RWPE2 (cell line): ENCODE measurements around the gene PVR.

ENCODE experiments used
- ATAC-seq: fragments of 200-7000 bp; cut with Tn5 transposase; 3 replicates; pipeline ENCODE4 v1.9.1; 2021; ENCODE audit warnings: low read depth
- DNase-seq: peaks from one replicate; pipeline ENCODE4 v3.0.0-alpha.2; 2020; ENCODE audit warnings: low spot score
- H3K27ac ChIP-seq: fragments of 450-650 bp; 2 replicates; pipeline ENCODE4 v1.5.1; 2017; ENCODE audit warnings: mild to moderate bottlenecking; ENCODE audit not compliant: poor library complexity, severe bottlenecking
- H3K27me3 ChIP-seq: fragments of 250-450 bp; sonication (Bioruptor Pico); 2 replicates; pipeline ENCODE4 v1.5.1; 2021; ENCODE audit warnings: mild to moderate bottlenecking, moderate library complexity; ENCODE audit not compliant: insufficient read depth, poor library complexity, severe bottlenecking
- H3K36me3 ChIP-seq: fragments of 250-450 bp; sonication (Bioruptor Pico); 2 replicates; pipeline ENCODE4 v1.5.1; 2020; ENCODE audit warnings: low read depth, mild to moderate bottlenecking, moderate library complexity
- H3K4me1 ChIP-seq: fragments of 250-450 bp; sonication (Bioruptor Pico); 2 replicates; pipeline ENCODE4 v1.5.1; 2021; ENCODE audit warnings: mild to moderate bottlenecking, moderate library complexity; ENCODE audit not compliant: insufficient read depth, poor library complexity, severe bottlenecking
- H3K4me3 ChIP-seq: fragments of 250-450 bp; sonication (Bioruptor Pico); 2 replicates; pipeline ENCODE4 v1.5.1; 2021; ENCODE audit warnings: mild to moderate bottlenecking, moderate library complexity; ENCODE audit not compliant: severe bottlenecking
- H3K9me3 ChIP-seq: fragments of 250-450 bp; sonication (Bioruptor Pico); 2 replicates; pipeline ENCODE4 v1.5.1; 2021; ENCODE audit warnings: mild to moderate bottlenecking, moderate library complexity; ENCODE audit not compliant: severe bottlenecking
- TF ChIP-seq, protein P1 (sequence below): fragments of 450-650 bp; IDR thresholded peaks from one replicate; pipeline ENCODE4 v1.5.1; 2017; ENCODE audit warnings: mild to moderate bottlenecking, moderate library complexity; ENCODE audit not compliant: poor library complexity, severe bottlenecking

The PVR gene

DNA sequence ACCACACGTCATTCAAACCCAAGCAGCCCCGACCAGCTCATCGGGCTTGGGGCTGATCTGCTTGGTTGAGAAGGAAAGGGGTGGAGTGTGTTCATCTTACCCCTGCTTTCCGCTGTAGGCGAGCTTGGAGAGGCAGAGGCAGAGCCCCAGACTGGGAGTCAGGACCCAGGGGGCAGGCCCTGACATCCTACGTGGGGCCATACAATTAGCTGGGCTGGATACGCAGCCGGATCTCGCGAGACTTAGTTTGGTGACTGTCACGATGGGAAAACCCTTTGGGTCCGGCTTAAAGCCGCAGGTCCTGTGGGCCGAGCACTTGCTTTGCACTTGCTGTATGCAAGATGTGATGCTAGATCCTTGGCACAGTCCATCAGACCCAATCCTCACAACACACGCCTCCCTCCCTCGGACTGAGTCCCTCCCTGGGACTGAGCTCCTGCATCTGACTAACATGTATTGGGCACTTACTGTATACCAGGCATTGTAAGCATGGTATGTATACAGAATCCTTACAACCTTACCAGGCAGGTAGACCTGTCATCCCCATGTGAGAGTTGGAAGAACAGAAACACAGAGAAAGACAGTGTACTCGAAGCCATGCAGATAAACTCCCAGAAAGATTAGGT is 59.0 kb downstream of the PVR start:
- ATAC-seq (no peak), DNase-seq (no peak)
- no peaks in the 10 kb centered on the region for H3K36me3 ChIP-seq
- no peaks in the 10 kb centered on the region for H3K9me3 ChIP-seq
- TF ChIP-seq, protein P1, sequence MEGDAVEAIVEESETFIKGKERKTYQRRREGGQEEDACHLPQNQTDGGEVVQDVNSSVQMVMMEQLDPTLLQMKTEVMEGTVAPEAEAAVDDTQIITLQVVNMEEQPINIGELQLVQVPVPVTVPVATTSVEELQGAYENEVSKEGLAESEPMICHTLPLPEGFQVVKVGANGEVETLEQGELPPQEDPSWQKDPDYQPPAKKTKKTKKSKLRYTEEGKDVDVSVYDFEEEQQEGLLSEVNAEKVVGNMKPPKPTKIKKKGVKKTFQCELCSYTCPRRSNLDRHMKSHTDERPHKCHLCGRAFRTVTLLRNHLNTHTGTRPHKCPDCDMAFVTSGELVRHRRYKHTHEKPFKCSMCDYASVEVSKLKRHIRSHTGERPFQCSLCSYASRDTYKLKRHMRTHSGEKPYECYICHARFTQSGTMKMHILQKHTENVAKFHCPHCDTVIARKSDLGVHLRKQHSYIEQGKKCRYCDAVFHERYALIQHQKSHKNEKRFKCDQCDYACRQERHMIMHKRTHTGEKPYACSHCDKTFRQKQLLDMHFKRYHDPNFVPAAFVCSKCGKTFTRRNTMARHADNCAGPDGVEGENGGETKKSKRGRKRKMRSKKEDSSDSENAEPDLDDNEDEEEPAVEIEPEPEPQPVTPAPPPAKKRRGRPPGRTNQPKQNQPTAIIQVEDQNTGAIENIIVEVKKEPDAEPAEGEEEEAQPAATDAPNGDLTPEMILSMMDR: no peak
- no peaks in the 10 kb centered on the region for H3K27me3 ChIP-seq
- no peaks in the 10 kb centered on the region for H3K4me1 ChIP-seq
- H3K4me3 ChIP-seq: no peak overlapping the region
- H3K27ac ChIP-seq: no peak overlapping the region

DNA sequence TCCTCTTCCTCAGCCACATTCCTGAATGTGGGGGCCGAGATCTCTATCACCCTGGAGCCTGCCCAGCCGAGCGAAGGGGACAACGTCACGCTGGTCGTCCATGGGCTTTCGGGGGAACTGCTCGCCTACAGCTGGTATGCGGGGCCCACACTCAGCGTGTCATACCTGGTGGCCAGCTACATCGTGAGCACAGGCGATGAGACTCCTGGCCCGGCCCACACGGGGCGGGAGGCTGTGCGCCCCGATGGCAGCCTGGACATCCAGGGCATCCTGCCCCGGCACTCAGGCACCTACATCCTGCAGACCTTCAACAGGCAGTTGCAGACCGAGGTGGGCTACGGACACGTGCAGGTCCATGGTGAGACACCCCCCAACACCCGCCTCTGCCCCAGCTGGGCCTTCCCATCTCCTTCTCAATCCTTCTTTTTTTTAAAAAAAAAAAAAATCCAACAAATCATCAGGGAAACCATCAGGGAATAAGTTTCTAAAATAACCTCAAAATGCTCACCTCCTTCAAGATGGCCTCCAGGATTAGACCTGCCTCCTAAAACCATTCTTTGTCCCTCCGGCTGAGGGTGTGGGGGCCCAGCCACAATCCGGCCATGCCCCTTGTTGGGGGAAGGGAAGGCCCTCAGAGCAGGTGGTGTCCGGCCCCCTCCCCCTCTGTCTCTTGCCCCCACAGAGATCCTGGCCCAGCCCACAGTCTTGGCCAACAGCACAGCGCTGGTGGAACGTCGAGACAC is 59.8 kb downstream of the PVR start:
- Histone ChIP-seq H3K4me1 (no peaks in the 10 kb centered on the region), H3K27me3 (no peaks in the 10 kb centered on the region), H3K27ac (no peak overlapping the region), H3K4me3 (no peak overlapping the region), H3K9me3 (no peaks in the 10 kb centered on the region), H3K36me3 (no peaks in the 10 kb centered on the region)
- TF ChIP-seq, protein P1: no peak
- ATAC-seq (no peak), DNase-seq (no peak)

DNA sequence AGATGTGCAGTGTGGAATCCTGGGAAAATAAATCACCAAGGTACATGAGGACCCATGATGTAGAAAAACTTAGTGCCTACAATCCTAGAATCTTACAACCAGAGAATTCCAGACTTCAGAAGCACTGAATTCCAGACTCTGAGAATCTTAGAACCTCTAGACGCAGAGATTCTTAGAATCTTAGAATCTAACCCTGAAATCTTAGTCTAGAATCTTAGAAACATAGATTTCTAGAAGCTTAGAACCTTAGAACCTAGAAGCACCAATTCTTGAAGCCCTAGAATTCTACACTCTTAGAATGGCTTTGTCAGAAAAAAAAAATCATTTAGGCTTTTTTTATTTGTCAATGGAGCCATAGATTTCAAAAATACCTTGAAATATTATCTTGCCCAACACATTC is 61.3 kb downstream of the PVR start:
- no peaks in the 10 kb centered on the region for H3K27me3 ChIP-seq
- H3K27ac ChIP-seq: no peak overlapping the region
- no peaks in the 10 kb centered on the region for H3K4me1 ChIP-seq
- no peaks in the 10 kb centered on the region for H3K36me3 ChIP-seq
- ATAC-seq: no peak
- H3K4me3 ChIP-seq: no peak overlapping the region
- TF ChIP-seq, protein P1: no peak
- no peak for DNase-seq
- no peaks in the 10 kb centered on the region for H3K9me3 ChIP-seq

DNA sequence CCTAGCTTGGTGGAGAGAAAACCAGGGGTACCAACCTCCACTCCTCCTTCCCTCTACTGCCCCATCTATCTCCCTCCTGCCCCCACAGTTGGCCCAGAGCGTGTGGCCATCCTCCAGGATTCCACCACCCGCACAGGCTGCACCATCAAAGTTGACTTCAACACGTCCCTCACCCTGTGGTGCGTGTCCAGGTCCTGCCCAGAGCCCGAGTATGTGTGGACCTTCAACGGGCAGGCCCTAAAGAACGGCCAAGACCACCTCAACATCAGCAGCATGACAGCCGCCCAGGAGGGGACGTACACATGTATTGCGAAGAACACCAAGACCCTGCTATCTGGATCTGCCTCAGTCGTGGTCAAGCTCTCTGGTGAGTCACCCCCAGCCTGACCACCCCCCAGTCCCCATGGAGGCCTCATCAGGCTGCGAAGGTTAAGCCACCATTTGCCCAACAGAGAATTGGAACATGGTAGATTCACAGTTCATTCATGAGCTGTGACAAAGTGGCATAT is 61.8 kb downstream of the PVR start:
- Histone ChIP-seq H3K9me3 (no peaks in the 10 kb centered on the region), H3K4me3 (no peak overlapping the region), H3K4me1 (no peaks in the 10 kb centered on the region), H3K27me3 (no peaks in the 10 kb centered on the region), H3K36me3 (no peaks in the 10 kb centered on the region), H3K27ac (no peak overlapping the region)
- DNase-seq (no peak), ATAC-seq (no peak)
- TF ChIP-seq, protein P1: no peak
